Measurements from ENCODE around the gene EIF2B2. TPM values are rescaled to one million over a fixed set of nuclear protein-coding genes. Genes with fewer than 3 reads are reported as not detected.

Gene EIF2B2
- total RNA-seq, 4 donors from 2014 or later: 42.9 to 55.4 (median 51.1) TPM

DNA sequence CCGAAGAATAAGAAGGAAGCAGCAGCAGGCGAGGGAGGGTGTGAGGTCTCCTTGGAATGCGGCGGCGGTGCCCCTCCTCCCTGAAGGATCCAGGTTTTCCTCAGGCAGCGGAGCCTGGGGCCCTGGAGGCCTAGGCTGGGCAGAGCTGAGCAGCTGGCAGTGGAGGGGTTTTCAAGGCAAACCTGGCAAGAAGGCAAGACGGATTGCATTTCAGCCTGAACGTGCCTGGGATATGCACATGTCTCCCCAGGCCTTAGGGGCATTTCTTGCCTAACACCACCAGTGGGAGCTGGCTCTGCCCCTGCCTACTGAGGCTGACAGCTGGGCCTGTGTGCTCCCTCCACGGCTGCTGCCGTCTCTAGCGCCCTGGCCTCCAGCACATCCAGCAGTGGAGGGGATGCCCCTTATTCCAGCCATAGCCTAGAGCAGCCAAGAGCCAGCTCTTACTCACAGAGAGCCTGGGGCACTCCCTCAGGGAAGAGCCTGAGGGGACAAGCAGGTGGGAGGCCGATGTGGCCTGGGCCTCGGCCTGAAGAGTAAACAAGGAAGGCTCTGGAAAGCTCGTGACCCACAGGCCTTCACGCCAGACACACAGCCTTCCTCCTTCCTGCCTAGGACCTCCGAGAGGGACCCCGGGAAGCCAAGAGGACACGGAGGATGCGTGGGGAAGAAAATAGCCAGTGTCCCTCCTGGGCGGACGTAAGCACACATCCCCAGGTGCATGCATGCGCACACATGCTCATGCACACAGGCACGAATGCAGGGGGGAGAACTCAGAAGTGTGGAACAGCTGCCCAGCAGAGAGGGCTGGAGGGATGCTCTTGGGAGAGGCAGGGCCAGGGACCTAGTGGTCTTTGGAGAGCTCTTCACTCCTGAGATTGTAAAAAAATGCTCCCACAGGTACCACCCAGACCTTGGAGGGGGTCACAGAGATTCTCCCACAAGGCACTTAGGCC is 23.0 kb upstream of the EIF2B2 start:
- TF ChIP-seq EP300 (IDR thresholded peaks at IDR 0.05; ENCODE audit: low read depth) (no peak), POLR2AphosphoS5 (IDR thresholded peaks at IDR 0.05) (no peak)
- WGBS, 2 donors (ENCODE audit: low coverage in 1 of 2): 81 to 92% methylated on average over 6 to 23 of the region's 23 CpGs
- no peak for DNase-seq
- no peak overlapping the region for H3K4me3 ChIP-seq
- H3K27ac ChIP-seq: no peak overlapping the region
- H3K36me3 ChIP-seq: no peaks in the 10 kb centered on the region
- in situ Hi-C loops (cut with MboI; ENCODE audit: low pct_ligation_motif_present in 1 of 4, low pct_unique_long_range_greater_than_20kb in 1 of 4, low sequenced_read_pairs in 3 of 4) (no loop called here), intact Hi-C loops (cut with DNase I; ENCODE audit: low total_unique reads) (loop anchor here (5.0 kb wide), 1 partner anchor 797 kb away; no protein-coding TSS in a partner anchor)
- no peaks in the 10 kb centered on the region for H3K27me3 ChIP-seq
- H3K4me1 ChIP-seq: peaks cover 0 to 3% (median 1%) of the 10 kb centered on the region in 4 donors
- H3K9me3 ChIP-seq: no peaks in the 10 kb centered on the region

DNA sequence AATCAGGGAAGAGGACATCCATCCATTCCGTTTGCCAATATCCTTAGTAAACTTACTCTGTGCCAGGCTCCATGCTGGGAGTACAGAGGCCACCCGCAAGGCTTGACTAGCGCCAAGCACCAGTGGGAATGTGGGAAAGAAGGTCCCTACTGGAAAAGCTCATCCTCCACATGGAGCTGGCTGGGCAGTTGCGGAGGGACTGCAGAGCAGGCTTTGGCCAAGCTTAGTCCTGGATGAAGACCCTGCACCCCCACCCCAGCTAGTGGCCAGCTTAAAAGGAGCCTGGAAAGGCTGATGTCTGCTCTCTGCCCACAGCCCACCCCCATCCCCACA is 22.4 kb upstream of the EIF2B2 start:
- H3K4me1 ChIP-seq: peaks cover 0 to 2% (median 0%) of the 10 kb centered on the region in 4 donors
- no peak for TF ChIP-seq EP300 (IDR thresholded peaks at IDR 0.05; ENCODE audit: low read depth)
- no peak for TF ChIP-seq POLR2A (IDR thresholded peaks at IDR 0.05)
- TF ChIP-seq, protein P1, sequence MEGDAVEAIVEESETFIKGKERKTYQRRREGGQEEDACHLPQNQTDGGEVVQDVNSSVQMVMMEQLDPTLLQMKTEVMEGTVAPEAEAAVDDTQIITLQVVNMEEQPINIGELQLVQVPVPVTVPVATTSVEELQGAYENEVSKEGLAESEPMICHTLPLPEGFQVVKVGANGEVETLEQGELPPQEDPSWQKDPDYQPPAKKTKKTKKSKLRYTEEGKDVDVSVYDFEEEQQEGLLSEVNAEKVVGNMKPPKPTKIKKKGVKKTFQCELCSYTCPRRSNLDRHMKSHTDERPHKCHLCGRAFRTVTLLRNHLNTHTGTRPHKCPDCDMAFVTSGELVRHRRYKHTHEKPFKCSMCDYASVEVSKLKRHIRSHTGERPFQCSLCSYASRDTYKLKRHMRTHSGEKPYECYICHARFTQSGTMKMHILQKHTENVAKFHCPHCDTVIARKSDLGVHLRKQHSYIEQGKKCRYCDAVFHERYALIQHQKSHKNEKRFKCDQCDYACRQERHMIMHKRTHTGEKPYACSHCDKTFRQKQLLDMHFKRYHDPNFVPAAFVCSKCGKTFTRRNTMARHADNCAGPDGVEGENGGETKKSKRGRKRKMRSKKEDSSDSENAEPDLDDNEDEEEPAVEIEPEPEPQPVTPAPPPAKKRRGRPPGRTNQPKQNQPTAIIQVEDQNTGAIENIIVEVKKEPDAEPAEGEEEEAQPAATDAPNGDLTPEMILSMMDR (IDR thresholded peaks at IDR 0.05): no peak
- H3K27ac ChIP-seq: no peak overlapping the region
- H3K27me3 ChIP-seq: no peaks in the 10 kb centered on the region
- no peak for DNase-seq
- no peak overlapping the region for H3K4me3 ChIP-seq
- H3K36me3 ChIP-seq: no peaks in the 10 kb centered on the region
- intact Hi-C loops (cut with DNase I; ENCODE audit: low total_unique reads) (loop anchor here (5.0 kb wide), 1 partner anchor 798 kb away; no protein-coding TSS in a partner anchor), in situ Hi-C loops (cut with MboI; ENCODE audit: low pct_ligation_motif_present in 1 of 4, low pct_unique_long_range_greater_than_20kb in 1 of 4, low sequenced_read_pairs in 3 of 4) (no loop called here)
- no peaks in the 10 kb centered on the region for H3K9me3 ChIP-seq
- 91 to 100% methylated on average over 3 of the region's 4 CpGs for WGBS, 2 donors (ENCODE audit: low coverage in 1 of 2)

DNA sequence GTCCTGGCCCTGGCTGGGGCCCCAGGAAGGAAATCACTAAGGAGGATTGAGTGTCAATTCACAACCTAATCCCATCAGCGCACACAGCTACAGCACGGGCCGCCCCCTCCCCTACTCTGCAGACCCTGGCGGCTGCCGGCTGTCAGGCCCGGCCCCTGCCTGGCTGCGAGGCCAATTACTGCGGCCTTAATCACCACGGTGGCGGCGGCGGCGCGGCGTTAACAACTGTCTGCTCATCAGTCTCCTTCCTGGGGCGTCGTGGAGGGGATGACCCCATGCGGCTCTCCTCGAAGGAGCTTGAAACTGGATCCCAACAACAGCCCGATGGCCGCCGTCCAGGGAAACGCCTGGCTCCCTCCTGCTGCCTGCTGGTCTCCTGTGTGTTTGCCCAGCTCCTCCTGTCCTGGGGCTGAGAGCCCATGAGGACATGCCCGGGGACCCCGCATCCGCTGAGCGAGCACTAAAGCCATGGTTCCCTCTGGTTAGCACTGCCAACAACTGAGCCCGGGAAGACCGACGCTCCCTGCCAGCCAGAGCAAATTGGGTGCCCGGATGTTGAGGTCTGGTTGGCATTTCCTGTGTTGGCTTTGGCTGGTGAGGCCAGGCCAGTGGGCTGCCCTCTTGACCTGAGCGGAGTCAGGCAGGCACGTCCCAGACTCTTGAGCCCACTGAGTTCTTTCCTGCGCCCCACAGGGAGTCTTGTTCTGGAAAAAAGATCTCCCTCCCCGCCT is 21.8 kb upstream of the EIF2B2 start:
- in situ Hi-C loops (cut with MboI; ENCODE audit: low pct_ligation_motif_present in 1 of 4, low pct_unique_long_range_greater_than_20kb in 1 of 4, low sequenced_read_pairs in 3 of 4): no loop called here
- Histone ChIP-seq H3K36me3 (no peaks in the 10 kb centered on the region), H3K27me3 (no peaks in the 10 kb centered on the region), H3K27ac (no peak overlapping the region), H3K9me3 (no peaks in the 10 kb centered on the region), H3K4me3 (no peak overlapping the region), H3K4me1 (no peaks in the 10 kb centered on the region)
- no peak for DNase-seq
- intact Hi-C loops (cut with DNase I; ENCODE audit: low total_unique reads): loop anchor here (5.0 kb wide), 1 partner anchor 799 kb away; no protein-coding TSS in a partner anchor
- TF ChIP-seq EP300 (IDR thresholded peaks at IDR 0.05; ENCODE audit: low read depth): no peak
- TF ChIP-seq POLR2A (IDR thresholded peaks at IDR 0.05): no peak
- no peak for TF ChIP-seq POLR2AphosphoS5 (IDR thresholded peaks at IDR 0.05)
- TF ChIP-seq, protein P1 (IDR thresholded peaks at IDR 0.05): no peak
- WGBS, 2 donors (ENCODE audit: low coverage in 1 of 2): 74% methylated on average over 23 of the region's 35 CpGs; no CpG with 5 or more reads in 1 of the 2 donors

DNA sequence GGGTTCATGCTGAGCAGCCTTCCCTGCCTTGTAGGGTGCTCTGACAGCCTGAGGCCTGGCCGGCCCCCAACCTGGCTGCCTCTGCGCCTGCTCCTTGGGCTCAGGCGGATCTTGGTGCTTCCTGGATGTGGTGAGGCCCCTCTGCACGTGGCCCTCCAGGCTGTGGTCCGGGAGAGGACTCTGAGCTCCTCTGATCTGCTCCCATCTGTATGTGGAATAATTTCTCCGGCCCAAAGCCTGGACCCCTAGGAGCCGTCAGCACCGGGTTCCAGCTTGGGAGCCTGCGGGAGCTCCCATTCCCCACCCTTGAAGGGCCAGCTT is 21.3 kb upstream of the EIF2B2 start:
- in situ Hi-C loops (cut with MboI; ENCODE audit: low pct_ligation_motif_present in 1 of 4, low pct_unique_long_range_greater_than_20kb in 1 of 4, low sequenced_read_pairs in 3 of 4) (no loop called here), intact Hi-C loops (cut with DNase I; ENCODE audit: low total_unique reads) (loop anchor here (5.0 kb wide), 1 partner anchor 799 kb away; no protein-coding TSS in a partner anchor)
- WGBS, 2 donors (ENCODE audit: low coverage in 1 of 2): 80 to 90% methylated on average over 2 to 9 of the region's 9 CpGs
- TF ChIP-seq EP300 (IDR thresholded peaks at IDR 0.05; ENCODE audit: low read depth) (no peak), POLR2AphosphoS5 (IDR thresholded peaks at IDR 0.05) (no peak), POLR2A (IDR thresholded peaks at IDR 0.05) (no peak)
- TF ChIP-seq, protein P1 (IDR thresholded peaks at IDR 0.05): no peak
- no peaks in the 10 kb centered on the region for H3K36me3 ChIP-seq
- no peaks in the 10 kb centered on the region for H3K9me3 ChIP-seq
- H3K27ac ChIP-seq: no peak overlapping the region
- no peak for DNase-seq
- H3K4me3 ChIP-seq: no peak overlapping the region
- H3K4me1 ChIP-seq: no peaks in the 10 kb centered on the region
- no peaks in the 10 kb centered on the region for H3K27me3 ChIP-seq
